ENCODE measurements around the gene GUCA2A.

GUCA2A gene

GRCh38 chr1:42153624-42154023 lies 10.9 kb downstream of the GUCA2A start:
- H3K4me3 Mint-ChIP-seq, result no peak overlapping the region
- H3K4me1 Mint-ChIP-seq, result no peaks in the 10 kb centered on the region
- H3K9me3 Mint-ChIP-seq, result no peaks in the 10 kb centered on the region
- no peaks in the 10 kb centered on the region for H3K36me3 Mint-ChIP-seq (ENCODE audit: low read depth)
- no peak overlapping the region for H3K27ac Mint-ChIP-seq
- peaks cover 29% of the 10 kb centered on the region for H3K27me3 Mint-ChIP-seq (ENCODE audit: low read depth)
- no peak for TF ChIP-seq CTCF (IDR thresholded peaks at IDR 0.05; ENCODE audit: unreplicated experiment in 3 of 3)

GRCh38 chr1:42152907-42153600 lies 11.5 kb downstream of the GUCA2A start, which contains the start of gene GUCA2B:
Gene GUCA2B (plus strand): TSS chr1:42153410. CDS start chr1:42153451, 41 bp downstream.
- no peaks in the 10 kb centered on the region for H3K9me3 Mint-ChIP-seq
- H3K4me1 Mint-ChIP-seq, result no peaks in the 10 kb centered on the region
- H3K36me3 Mint-ChIP-seq (ENCODE audit: low read depth), result no peaks in the 10 kb centered on the region
- no peak within 1 kb of the TSS for H3K27ac Mint-ChIP-seq
- no peak for TF ChIP-seq CTCF (IDR thresholded peaks at IDR 0.05; ENCODE audit: unreplicated experiment in 3 of 3)
- no peak within 1 kb of the TSS for H3K4me3 Mint-ChIP-seq
- H3K27me3 Mint-ChIP-seq (ENCODE audit: low read depth), result peaks cover 28% of the 10 kb centered on the region

- Mint-ChIP-seq H3K36me3 (ENCODE audit: low read depth) (no peaks in the 10 kb centered on the region), H3K4me1 (no peaks in the 10 kb centered on the region), H3K27ac (no peak overlapping the region), H3K27me3 (ENCODE audit: low read depth) (peaks cover 21% of the 10 kb centered on the region), H3K9me3 (no peaks in the 10 kb centered on the region), H3K4me3 (no peak overlapping the region)
- no peak for TF ChIP-seq CTCF (IDR thresholded peaks at IDR 0.05; ENCODE audit: unreplicated experiment in 3 of 3)
Measured at GRCh38 chr1:42152119-42152518, 12.4 kb downstream of the GUCA2A start.

GRCh38 chr1:42150651-42151050 lies 13.9 kb downstream of the GUCA2A start:
- H3K27me3 Mint-ChIP-seq (ENCODE audit: low read depth), result peaks cover 17% of the 10 kb centered on the region
- H3K9me3 Mint-ChIP-seq, result no peaks in the 10 kb centered on the region
- no peaks in the 10 kb centered on the region for H3K36me3 Mint-ChIP-seq (ENCODE audit: low read depth)
- no peak overlapping the region for H3K4me3 Mint-ChIP-seq
- H3K4me1 Mint-ChIP-seq, result no peaks in the 10 kb centered on the region
- TF ChIP-seq CTCF (IDR thresholded peaks at IDR 0.05; ENCODE audit: unreplicated experiment in 3 of 3), result no peak
- no peak overlapping the region for H3K27ac Mint-ChIP-seq

- peaks cover 17% of the 10 kb centered on the region for H3K4me1 Mint-ChIP-seq
- TF ChIP-seq CTCF (IDR thresholded peaks at IDR 0.05; ENCODE audit: unreplicated experiment in 3 of 3), result no peak
- H3K36me3 Mint-ChIP-seq (ENCODE audit: low read depth), result no peaks in the 10 kb centered on the region
- H3K4me3 Mint-ChIP-seq, result no peak overlapping the region
- H3K9me3 Mint-ChIP-seq, result no peaks in the 10 kb centered on the region
- H3K27ac Mint-ChIP-seq, result no peak overlapping the region
- H3K27me3 Mint-ChIP-seq (ENCODE audit: low read depth), result peaks cover 24% of the 10 kb centered on the region
Measured at GRCh38 chr1:42148166-42148565, 16.4 kb downstream of the GUCA2A start.
